Measurements from ENCODE around the gene TEX29.

DNA sequence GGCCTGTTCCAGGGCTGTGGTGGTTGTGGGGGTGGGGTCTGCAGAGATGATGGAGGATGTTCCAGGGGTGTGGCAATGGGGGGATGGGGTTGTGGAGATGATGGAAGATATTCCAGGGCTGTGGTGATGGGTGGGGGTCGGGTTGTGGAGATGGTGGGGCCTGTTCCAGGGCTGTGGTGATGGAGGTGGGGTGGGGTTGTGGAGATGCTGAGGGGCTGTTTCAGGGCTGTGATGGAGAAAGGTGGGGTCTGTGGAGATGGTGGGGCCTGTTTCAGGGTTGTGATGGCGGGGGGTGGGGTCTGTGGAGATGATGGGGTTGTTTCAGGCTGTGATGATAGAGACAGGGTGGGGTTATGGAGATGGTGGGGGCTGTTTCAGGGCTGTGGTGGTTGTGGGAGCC, 62.0 kb downstream of the TEX29 start:
- TF ChIP-seq, protein P1, sequence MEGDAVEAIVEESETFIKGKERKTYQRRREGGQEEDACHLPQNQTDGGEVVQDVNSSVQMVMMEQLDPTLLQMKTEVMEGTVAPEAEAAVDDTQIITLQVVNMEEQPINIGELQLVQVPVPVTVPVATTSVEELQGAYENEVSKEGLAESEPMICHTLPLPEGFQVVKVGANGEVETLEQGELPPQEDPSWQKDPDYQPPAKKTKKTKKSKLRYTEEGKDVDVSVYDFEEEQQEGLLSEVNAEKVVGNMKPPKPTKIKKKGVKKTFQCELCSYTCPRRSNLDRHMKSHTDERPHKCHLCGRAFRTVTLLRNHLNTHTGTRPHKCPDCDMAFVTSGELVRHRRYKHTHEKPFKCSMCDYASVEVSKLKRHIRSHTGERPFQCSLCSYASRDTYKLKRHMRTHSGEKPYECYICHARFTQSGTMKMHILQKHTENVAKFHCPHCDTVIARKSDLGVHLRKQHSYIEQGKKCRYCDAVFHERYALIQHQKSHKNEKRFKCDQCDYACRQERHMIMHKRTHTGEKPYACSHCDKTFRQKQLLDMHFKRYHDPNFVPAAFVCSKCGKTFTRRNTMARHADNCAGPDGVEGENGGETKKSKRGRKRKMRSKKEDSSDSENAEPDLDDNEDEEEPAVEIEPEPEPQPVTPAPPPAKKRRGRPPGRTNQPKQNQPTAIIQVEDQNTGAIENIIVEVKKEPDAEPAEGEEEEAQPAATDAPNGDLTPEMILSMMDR (IDR thresholded peaks at IDR 0.05), result no peak
- TF ChIP-seq POLR2AphosphoS5 (IDR thresholded peaks at IDR 0.05), result no peak
